Fibroblast of the aortic adventitia (primary cell): ENCODE results near the gene AAGAB. TPM values are rescaled to one million over a fixed set of nuclear protein-coding genes. Genes with fewer than 3 reads are reported as not detected.
A peak's percentile ranks its signal among the peaks of the same experiment; 100 is the strongest.

Experiments used
- DNase-seq: peaks from one replicate; pipeline ENCODE4 v3.0.0-alpha.2; 2010; ENCODE audit warnings: low read depth
- H3K4me3 ChIP-seq: 2 replicates; pipeline ENCODE4 v1.5.1; 2011; ENCODE audit warnings: low read depth, mild to moderate bottlenecking, control low read depth, low read length, moderate library complexity
- total RNA-seq: library from RNA; depleted of rRNA; stranded (reverse); fragments of >200 nt; gene quantifications from 2 replicates; pipeline ENCODE4 v1.2.3, GENCODE V29; 2012; ENCODE audit warnings: low replicate concordance
- TF ChIP-seq, protein P1 (sequence below): IDR thresholded peaks from 2 replicates; pipeline ENCODE4 v1.5.1; 2011; ENCODE audit warnings: mild to moderate bottlenecking, low read length, control low read depth, inconsistent platforms; ENCODE audit not compliant: insufficient read depth

AAGAB gene
- total RNA-seq, 1 donor, result 43.7 TPM

DNA sequence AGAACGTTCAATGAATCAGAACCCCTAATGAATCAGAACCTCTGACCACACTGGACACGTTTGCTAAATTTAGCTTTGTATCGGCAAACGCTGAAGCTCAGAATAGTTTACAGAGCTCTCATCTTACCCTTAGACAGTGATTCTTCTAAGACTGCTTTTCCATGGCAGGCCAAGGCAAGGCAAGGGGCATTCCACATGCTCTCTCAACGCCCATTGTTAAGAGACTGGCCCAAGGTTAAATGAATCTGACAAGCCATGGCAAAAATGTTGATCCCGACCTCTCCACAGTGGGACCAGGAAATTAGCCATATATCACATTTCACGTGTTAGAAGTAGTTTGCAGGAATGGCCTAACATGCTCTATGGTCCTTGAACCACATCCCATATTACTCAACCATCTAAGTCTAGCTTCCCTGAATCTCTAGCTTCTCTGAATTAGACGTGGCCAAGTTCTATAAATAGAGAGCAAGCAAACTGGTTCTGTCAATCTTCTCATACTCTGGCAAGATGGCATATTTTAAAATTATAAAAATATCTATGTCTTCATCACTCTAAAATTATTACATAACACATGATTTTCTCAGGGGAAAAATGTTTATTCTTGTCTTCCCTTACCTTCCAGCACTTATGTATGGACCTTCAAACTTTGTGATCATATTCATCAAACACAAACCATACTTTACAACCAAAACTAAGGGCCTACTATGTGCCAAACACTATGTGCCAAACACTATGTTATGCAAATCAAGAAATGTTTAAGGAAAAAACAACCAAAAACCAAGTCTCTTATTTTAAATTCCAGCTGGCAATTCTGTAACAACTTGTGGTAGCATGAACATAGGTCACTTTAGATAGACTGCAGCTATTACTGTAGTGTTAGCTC, 54.3 kb downstream of the AAGAB start:
- H3K4me3 ChIP-seq, result no peak overlapping the region
- TF ChIP-seq, protein P1, sequence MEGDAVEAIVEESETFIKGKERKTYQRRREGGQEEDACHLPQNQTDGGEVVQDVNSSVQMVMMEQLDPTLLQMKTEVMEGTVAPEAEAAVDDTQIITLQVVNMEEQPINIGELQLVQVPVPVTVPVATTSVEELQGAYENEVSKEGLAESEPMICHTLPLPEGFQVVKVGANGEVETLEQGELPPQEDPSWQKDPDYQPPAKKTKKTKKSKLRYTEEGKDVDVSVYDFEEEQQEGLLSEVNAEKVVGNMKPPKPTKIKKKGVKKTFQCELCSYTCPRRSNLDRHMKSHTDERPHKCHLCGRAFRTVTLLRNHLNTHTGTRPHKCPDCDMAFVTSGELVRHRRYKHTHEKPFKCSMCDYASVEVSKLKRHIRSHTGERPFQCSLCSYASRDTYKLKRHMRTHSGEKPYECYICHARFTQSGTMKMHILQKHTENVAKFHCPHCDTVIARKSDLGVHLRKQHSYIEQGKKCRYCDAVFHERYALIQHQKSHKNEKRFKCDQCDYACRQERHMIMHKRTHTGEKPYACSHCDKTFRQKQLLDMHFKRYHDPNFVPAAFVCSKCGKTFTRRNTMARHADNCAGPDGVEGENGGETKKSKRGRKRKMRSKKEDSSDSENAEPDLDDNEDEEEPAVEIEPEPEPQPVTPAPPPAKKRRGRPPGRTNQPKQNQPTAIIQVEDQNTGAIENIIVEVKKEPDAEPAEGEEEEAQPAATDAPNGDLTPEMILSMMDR, result no peak
- peak; percentile 69 for DNase-seq

DNA sequence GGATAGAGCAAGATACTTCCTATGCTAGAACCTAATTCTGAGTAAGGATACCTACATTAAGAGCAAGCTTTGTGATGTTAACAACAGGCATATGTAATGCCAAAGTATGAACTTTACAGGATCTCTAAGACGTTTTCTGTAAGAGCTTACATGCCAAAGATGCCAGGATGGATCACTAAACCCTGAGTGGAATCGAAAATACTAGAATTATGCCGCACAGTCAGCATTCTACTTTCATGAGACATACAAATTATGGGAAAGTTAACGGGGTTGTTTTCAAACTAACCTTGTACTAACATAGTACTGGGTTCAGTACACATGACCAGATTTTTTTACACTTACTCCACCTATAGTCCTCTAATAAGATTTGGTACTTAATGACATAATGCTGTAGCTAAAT, 55.1 kb downstream of the AAGAB start:
- no peak overlapping the region for H3K4me3 ChIP-seq
- TF ChIP-seq, protein P1, result no peak
- DNase-seq, result peak; percentile 21

DNA sequence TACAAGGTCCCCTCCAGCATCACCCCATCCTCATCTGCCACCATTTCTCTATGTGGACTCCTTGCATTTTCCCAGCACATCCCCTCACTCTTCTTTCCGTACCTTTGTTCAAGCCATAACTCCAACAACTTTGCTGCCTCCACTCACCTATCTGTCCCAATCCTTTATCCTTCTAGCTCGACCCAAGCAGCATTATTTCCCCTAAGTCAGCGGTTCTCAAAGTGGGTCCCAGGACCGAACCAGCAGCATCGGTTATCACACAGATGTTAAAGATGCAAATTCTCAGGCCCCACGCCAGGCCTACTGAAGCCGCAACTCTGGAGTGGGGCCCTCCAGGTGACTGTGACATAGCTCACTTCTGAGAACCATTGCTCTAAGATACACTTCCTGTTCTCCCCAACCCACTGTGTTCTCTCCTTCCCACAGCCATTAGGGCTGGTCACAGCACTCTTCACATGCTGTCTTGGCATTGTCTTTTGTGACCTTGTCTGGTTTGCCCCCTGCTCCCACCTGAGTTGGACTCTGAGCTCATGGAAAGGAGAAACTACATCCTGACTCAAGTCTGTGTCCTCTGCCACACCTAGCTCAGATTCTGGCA, 56.2 kb downstream of the AAGAB start:
- DNase-seq, result no peak
- TF ChIP-seq, protein P1, result no peak
- no peak overlapping the region for H3K4me3 ChIP-seq

DNA sequence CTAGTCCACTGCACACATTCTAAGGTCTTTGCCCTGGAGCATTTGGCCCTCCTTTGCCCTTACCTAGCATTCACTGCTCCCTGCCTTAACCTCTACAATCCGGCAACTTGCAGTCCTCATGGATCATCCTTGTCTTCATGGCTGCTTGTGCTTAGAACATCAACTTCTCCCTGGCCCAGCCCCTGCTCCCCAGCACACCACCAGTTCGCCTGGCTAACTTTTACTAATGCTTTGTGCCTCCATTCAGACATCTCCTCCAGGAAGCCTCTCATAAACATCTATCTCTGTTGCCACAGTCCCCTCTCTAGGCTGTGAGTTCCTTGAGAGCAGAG, 57.1 kb downstream of the AAGAB start:
- TF ChIP-seq, protein P1, result no peak
- H3K4me3 ChIP-seq, result no peak overlapping the region
- DNase-seq, result no peak

DNA sequence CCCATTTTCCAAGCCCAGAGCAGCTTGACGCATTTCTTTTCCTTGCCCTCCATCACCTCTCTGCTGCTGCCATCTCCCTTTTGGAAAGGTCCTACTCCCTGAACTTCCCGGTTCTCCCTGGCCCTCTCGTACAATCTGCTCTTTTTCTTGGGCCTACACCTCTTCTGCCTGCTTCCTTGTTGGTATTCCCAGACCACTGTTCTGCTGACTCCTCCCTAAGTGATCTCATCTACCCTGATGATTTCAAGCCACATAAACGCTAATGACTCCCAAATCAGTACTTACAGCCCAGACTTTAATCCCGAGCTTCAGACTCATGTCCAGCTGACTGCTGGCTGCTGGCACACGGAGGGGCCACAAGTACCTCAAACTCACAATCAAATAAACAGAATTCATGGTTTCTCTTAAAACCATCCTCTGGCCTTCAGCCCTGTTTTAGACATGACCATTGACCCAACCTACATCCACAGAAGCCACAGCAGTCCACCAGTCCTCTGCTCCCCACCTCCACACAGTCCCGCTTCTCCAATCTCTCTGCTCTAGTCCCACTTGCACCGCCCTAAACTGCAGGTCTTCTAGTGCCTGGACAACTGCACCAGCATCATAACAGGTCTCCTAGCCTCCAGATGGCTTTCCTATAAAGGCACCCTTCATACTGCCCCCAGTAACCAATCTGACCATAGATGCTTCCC, 57.6 kb downstream of the AAGAB start:
- no peak overlapping the region for H3K4me3 ChIP-seq
- TF ChIP-seq, protein P1, result no peak
- DNase-seq, result peak; percentile 88

DNA sequence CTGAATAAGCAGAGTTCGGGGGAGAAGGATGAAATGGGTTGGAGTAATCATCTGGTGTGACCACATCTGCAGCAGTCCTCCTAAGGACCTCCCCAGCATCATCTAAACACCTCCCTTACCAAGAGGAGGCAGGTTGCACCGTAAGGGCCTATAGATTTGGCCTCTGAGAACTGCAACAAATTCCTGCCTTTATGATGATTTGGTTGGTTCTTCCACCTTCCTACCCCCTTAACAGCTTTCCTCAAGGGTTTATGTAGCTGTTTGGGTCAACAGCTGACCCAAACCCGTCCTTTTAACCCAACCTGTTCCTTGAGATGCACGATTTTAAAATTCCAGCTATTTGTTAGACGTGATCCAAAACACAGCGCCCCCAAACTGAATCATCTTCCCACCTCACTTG, 58.2 kb downstream of the AAGAB start:
- peak; percentile 24 for DNase-seq
- TF ChIP-seq, protein P1, result no peak

More for the DNA sequence above, 58.2 kb downstream of the AAGAB start:
- H3K4me3 ChIP-seq, result no peak overlapping the region
